ENCODE measurements around the gene MRPL3. TPM values are rescaled to one million over a fixed set of nuclear protein-coding genes. Genes with fewer than 3 reads are reported as not detected.
"Not testable (repeated sequence)": the region's sequence is repeated elsewhere in the genome, so short reads cannot be mapped to it uniquely, and the experiment has no call there.

Gene MRPL3
- total RNA-seq, 1 experiment from 2014 or later = 176 TPM

DNA sequence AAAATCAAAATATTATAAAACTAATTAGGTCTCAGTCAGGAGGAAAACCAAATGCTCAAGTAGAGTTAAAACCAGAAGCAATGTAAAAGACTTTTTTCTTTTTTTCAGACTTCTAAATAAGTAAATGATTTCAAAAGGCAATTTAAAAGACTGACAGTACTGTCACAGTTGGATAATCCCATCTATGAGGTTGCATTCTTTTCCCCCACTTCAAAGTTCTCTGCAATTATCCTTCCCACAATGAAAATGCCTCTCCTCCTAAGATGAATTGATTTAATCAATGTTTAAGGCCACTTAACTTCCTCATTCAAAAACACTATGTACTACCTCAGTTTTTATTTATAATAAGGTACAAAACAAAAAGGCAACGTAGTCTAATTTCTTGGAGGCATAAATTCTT, 8.1 kb downstream of the MRPL3 start:
- no peak for DNase-seq (ENCODE audit: low read depth)

DNA sequence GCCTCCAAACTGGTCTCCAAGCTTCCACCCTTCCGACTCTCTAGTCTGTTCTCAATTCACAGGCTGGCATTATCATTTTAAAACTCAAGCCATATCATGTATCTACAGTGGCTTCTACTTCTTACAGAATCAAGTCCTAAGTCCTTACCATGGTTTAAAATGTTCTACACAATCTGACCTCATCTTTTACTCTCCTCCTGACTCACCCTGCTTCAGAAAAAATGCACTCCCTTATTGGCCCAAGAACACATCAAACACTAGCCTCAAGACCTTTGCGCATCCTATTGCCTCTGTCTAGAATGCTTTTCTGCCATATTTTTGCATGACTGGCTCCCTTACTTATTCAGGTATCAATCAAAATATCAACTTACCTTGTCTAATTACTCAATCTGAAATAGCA, 11.0 kb downstream of the MRPL3 start:
- no peak for DNase-seq (ENCODE audit: low read depth)

DNA sequence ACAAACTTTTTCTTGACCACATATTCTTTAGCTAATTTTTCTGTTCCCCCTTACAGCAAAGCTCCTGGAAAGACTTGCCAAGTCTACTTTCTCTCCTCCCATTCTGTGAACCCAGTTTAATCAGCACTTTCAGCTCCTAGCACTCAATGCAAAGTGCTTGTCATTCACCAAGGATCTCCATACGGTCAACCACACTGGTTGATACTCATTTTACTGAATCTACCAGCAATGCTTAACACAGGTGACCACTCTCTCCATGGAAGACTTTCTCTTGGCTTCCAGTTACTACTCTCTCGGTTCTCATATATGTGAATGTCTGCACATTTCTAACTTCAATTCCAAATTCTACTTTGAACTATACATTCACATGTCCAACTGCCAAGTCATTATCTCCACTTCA, 11.7 kb downstream of the MRPL3 start:
- no peak for DNase-seq (ENCODE audit: low read depth)

DNA sequence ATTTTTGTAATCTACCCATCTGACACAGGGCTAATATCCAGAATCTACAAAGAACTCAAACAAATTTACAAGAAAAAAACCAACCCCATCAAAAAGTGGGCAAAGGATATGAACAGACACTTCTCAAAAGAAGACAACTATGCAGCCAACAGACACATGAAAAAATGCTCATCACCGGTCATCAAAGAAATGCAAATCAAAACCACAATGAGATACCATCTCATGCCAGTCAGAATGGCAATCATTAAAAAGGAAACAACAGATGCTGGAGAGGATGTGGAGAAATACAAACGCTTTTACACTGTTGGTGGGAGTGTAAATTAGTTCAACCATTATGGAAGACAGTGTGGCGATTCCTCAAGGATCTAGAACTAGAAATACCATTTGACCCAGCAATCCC, 16.2 kb downstream of the MRPL3 start:
- not testable (repeated sequence) for DNase-seq (ENCODE audit: low read depth)

DNA sequence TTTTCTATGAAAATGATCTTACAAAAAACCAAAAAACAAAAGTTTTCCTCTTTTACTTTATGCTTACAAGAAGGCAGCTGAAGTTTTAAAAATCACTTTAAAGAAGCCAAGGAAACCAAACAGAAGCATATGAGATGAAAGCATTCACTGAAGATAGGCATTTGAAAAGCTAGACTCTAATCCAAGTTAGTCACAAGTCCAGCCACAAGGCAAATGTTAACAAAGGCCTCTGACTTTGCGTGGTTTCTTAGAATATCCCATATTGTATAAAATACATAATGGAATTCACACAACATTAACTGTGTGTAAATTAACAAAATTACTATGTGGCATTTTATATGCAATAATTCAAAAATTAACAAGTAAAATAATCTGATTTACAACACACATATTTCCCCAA, 17.7 kb downstream of the MRPL3 start:
- DNase-seq (ENCODE audit: low read depth) = peak; percentile 3

DNA sequence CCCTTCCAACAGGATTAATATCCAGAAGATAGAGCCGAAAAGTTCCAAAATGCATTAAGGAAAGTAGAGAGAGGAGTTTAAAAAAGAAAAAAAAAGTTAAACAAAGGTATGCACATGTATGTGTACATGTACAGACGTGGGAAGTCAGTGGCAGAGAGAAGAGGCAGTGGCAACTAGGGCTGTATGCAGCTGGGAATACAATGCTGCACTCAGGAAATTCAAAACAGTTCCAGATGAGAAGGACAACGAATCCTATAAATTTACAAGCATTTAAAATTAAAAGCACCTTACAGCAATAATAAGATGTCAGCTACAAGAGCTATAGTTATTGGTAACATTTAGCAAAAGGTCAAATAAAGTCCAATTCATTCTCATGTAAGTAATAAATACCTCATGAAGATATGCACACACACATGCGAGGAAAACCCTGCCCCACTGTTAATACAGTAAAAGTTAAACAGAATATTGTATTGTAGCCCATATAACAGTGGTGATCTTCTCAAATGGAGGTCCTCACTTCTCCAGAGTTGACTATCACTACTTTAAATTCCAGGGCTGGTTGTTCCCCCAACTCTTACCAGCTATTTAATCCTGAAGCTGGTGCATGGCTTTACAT, 18.2 kb downstream of the MRPL3 start:
- DNase-seq (ENCODE audit: low read depth) = no peak

DNA sequence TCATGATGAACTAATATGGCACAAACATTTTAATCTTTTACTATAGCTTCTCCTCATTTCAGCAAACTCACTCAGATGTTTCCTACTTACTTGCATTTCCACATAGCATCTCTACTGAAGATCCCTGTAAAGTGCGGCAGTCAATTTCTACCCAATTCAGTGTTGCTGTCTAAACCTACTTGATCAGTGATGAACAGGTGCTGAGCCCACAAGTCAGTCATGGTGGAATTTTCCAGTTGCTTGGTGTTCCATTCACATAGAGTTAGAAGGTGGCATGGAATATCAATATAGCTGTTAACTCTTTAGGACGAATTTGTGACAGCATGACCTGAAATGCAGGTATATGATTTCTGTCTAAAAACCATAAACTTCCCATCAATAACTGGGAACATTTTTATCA, 22.7 kb downstream of the MRPL3 start:
- peak; percentile 12 for DNase-seq (ENCODE audit: low read depth)

DNA sequence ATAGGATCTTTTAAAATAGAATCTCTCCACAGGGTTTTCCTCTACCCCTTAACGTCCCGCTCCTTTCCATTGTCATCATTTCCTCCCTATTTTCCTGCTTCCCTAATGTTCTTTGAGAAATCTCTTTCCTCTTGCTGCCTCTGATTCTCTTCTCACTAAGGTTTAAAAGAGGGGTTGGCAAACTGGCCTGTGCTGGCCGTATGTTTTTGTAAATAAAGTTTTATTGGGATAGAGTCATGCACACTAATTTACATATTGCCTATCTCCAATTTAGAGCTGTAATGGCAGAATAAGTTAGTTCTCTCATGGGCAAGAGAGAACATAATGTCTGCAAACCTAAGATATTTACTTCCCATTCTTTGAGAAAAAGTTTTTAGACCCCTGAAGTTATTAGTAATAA, 25.0 kb downstream of the MRPL3 start:
- no peak for DNase-seq (ENCODE audit: low read depth)

DNA sequence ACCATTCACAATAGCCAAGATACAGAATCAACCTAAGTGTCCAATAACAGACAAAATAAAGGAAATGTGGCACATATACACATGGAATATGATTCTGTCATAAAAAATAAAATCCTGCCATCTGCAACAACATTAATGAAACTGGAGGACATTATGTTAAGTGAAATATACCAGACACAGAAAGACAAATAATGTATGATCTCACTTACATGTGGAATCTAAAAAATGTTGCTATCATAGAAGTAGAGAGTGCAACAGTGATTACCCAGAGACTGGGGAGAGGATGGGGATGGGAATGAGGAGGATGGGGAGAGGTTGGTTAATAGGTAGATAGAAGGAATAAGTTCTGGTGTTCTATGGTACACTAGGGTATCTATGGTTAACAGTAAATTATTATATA, 28.7 kb downstream of the MRPL3 start:
- DNase-seq (ENCODE audit: low read depth) = no peak

DNA sequence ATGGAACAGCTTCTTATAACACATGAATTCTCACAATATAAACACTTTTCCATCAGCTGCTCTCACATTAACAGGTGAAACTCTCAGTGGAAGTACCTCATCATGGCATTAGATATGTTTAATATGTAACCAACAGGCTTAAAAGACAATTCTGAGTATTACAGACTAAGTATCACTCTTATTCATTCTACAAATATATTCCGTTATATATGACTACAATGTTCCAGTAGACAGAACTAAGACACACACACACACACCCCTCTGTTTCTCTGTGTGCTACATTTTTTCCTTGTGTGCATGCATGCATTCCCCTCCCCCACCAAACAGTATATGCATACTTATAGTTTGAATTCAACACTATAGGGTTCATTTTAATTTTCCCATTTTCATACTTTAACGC, 32.4 kb downstream of the MRPL3 start:
- no peak for DNase-seq (ENCODE audit: low read depth)

DNA sequence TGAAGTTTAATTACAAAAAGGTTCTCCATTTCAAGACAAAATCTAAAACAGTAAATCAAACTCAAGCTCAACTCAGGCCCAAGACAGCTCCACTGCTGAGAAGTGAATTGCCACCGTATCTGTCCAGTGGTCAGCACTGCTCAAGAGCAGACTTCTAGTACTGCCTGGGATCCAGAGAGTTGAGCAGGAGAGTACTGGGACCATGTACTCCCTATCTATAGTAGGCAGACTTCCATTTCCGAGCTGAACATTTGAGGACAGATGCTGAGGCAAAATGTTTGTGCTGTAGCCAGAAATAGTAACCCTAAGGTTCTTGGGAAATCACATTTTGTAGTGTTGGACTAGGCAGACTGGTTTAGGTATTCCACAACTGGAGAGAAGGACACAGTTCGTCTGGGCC, 44.1 kb downstream of the MRPL3 start:
- DNase-seq (ENCODE audit: low read depth) = no peak

DNA sequence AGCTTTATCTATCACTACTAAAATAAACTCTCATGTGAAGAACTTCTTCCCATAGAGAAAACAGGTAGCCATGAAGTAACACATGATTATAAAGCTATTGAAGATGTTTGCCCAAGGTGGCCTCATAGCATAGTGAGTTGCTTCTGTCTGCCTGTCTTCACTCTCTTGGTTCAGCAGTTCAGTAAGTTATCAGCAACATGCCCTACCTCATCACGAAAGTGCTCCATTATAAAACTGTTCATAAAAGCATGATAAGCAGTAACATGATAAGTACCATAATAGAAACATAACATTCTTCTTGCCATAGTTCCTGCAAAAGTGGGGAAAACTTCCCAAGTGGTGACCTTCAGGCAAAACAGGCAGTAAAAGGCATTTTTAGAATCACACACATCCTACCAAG, 45.6 kb downstream of the MRPL3 start:
- DNase-seq (ENCODE audit: low read depth) = no peak

DNA sequence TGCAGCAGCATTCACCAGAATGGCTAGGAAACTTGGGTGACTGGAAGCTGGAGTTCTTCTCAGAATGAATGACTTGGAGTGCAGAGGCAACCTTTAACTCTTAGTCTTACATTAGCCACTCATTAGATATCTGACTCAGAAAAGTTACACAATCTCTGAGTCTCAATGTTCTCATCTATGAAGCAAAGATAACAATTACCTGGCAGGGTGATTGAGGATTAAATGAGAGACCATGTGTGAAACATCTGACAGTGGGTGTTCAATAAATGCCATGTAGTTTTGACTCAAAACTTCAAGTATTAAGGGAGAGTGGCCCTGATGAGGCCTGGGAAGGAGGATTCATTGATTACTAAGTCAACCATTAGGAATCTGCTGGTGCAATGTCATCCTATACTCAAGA, 48.3 kb downstream of the MRPL3 start:
- peak; percentile 38 for DNase-seq (ENCODE audit: low read depth)

DNA sequence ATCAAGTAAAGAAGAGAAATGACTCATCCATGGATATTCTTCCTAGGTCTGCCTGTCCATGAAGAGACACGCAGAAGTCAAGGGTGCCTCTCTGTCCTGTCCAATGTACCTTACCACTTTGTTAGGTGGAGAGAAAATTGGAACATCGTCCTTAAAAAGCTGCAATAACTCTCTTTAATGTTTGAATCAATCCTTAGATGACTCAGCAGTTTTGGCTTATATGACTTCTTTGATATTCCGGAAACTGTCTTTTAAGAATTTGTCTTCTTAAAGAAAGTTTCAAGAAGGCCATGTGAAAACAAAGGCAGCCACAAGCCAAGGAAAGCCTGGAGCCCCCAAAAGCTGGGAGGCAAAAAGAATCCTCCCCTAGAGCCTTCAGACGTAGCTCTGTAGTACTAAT, 49.2 kb downstream of the MRPL3 start:
- no peak for DNase-seq (ENCODE audit: low read depth)

DNA sequence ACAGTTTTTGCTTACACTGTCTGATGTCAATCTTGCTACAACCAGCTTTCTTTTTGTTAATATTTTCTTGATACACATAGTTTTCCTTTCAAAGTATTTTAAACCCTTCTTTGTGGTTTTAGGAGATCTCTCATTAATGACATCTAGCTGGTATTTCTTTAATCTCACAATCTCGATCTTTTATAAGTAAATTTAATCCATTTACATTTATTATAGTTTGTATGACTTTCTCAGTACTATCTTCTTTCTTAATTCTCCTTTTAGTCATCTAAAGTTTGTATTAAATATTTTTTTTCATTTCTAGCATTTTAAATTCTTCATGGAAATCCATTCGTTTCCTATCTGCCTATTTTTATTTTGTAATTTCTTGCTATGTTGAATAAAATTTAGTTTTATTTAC, 55.4 kb downstream of the MRPL3 start:
- DNase-seq (ENCODE audit: low read depth) = no peak

DNA sequence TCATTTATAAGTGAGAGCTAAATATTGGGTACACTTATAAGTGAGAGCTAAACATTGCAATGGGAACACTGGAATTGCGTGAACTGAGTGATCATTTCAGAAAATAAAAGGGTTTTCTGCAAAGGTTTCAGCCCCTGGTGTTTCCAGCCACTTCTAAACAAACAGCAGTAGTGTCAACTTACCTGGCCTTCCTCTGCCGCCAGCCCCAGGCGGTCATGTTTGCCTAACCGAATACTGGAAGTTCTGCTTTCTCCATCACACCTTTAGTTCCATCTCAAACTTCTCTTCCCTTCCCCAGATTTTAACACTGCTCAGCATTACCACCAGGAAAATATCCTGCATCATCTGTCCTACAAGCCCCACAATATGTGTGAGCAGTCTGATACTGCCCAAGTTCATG, 58.6 kb downstream of the MRPL3 start:
- DNase-seq (ENCODE audit: low read depth) = no peak

DNA sequence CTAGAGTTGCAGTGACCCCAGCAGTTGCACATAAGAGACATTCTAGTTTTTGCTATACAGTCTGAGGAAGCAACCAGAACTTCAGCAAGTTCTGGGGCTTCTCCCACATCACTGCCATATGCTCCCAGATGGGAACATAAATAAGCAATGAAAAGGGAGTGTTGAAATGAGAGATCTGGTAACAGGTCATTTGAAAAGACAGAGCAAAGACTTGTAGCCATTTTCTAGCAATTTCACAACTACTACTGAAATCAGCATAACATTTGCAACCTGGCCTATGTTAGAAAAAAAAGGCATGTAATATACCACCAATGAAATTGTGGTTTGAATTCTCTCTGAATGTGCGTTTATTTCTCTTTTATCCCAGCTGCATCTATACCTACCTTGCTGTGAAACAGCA, 63.7 kb downstream of the MRPL3 start:
- no peak for DNase-seq (ENCODE audit: low read depth)

DNA sequence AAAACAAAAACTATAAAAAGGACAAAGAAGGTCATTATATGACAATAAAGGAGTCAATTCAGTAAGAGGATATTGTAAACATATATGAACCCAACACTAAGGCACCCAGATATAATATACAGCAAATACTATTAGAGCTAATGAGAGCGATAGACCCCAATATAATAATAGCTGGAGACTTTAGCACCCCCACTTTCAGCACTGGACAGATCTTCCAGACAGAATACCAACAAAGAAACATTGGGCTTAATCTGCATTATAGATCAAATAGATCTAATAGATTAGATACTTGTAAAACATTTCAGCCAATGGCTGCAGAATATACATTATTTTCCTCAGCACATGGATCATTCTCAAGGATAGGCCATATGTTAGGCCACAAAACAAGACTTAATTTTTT, 67.8 kb downstream of the MRPL3 start:
- DNase-seq (ENCODE audit: low read depth) = no peak

DNA sequence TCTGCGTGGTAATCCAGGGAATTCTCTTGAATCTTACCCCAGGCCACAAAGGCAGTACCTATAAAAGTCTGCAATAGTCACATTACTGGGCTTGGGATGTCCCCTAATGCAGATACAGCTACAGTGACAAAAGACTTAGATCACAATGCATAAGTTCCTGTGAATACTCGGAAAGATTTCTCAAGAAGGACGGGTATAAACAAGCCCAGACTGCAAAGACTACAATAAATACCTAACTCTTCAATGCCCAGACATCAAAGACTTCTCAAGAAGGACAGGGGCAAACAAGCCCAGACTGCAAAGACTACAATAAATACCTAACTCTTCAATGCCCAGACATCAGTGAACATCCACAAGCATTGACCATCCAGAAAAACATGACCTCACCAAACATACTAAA, 70.3 kb downstream of the MRPL3 start:
- no peak for DNase-seq (ENCODE audit: low read depth)

DNA sequence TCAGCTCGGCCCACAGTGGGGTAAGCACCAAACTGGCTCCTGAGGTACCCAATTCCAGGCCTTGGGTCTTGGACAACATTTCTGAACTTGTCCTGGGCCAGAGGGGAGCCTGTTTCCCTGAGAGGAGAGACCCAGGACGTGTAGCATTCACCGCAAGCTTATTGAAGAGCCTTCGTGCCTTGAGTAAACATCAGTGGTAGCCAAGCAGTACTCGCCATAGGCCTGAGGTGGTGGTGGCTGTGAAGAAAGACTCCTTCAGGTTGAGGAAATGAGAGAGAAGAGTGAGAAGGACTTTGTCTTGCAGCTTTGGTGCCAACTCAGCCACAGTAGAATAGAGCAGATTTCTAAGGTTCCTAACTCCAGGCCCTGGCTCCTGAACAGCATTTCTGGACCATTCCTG, 71.0 kb downstream of the MRPL3 start:
- no peak for DNase-seq (ENCODE audit: low read depth)

DNA sequence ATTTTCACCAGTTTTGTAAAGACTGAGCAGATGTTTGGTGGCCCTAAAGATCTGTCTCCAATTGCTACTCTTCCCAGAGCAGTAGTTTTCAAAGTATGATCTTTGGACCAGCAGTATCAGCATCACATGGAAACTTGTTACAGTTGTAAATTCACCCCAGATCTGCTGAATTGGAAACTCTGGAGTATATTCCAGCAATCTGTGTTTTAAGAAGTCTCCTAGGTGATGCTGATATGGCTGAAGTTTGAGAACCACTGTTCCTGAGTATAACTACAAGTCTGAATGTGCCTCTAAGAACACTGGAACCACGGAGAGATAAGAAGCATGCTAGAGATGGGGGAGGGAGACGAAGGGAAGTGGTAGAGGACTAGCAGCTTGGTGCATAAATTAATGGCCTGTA, 75.5 kb downstream of the MRPL3 start:
- no peak for DNase-seq (ENCODE audit: low read depth)

DNA sequence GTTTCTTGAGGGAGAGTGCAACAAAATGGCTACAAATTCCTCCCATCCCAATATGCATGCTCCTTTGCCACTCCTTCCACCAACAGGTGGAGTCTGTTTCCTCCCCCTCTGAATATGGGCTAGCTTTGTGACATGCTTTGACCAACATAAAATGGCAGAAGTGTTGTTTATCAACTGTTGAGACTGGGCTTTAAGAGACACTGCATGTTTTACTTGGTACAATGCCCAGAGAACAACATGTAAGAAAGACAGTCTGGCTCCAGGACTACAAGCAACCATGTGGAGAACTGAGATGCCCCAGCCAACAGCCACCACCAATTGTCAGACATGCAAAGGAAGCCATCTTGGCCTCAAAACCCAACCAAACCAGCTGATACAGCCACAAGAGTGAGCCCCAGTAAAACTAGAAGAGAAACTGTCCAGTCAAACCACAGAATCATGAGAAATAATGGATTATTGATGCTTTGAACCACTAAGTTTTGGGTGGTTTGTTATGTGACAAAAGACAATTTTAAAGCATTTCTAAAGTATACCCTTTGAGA, 80.7 kb downstream of the MRPL3 start:
- peak; percentile 7 for DNase-seq (ENCODE audit: low read depth)

DNA sequence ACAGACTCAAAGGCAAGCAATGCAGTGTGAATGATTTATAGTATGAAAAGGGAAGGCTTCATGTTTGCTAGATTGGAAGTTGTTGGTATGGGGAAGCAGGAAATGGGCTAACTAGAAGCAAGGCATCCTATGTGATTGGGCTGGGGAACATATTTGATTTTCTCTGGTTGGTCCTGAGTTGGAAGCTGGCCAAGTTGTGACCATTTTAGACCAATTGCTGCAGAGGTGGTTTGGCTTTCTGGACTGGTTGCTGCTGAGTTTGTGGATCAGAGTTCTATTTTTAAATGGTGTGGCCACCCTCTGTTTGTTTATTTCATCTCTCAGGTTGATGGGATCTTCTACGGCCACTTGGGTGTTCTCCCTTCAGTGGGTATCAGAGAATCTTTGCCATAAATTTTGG, 81.5 kb downstream of the MRPL3 start:
- DNase-seq (ENCODE audit: low read depth) = no peak

DNA sequence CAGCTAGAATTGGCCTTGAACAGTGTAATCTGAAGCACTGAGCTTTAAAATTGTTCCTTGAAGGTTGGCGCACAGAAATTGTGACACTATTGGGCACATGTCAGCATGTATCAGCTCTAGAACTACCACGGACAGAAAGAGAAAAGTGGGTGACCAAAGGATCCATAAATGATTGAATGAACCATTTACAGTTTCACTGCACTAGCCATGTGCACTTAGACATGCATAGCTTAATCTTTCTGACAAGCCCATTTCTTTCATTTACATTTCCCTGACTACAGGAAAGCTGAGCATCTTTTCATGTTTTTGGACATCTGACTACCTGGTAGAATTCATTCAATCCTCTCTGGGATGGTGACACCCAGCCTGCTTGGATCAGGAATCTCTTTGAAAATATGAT, 85.0 kb downstream of the MRPL3 start:
- DNase-seq (ENCODE audit: low read depth) = no peak
